Fibroblast of lung (primary cell): ENCODE measurements around the gene PRSS22.
"Not testable (repeated sequence)": the region's sequence is repeated elsewhere in the genome, so short reads cannot be mapped to it uniquely, and the experiment has no call there.

Experiments used
- CTCF ChIP-seq, 2 donors: IDR thresholded peaks in 1 of 2; conservative IDR thresholded peaks in 1 of 2; 1 replicate in 1 of 2; 2 replicates in 1 of 2; pipeline ENCODE4 v1.5.1; 2011 to 2012; ENCODE audit warnings: low read length in 2 of 2, control low read depth in 1 of 2, inconsistent platforms in 1 of 2, low read depth in 1 of 2, mild to moderate bottlenecking in 1 of 2
- EZH2 ChIP-seq: IDR thresholded peaks from 2 replicates; pipeline ENCODE4 v1.5.1; 2012; ENCODE audit warnings: low read length, control low read depth, mild to moderate bottlenecking; ENCODE audit errors: missing control alignments

DNA sequence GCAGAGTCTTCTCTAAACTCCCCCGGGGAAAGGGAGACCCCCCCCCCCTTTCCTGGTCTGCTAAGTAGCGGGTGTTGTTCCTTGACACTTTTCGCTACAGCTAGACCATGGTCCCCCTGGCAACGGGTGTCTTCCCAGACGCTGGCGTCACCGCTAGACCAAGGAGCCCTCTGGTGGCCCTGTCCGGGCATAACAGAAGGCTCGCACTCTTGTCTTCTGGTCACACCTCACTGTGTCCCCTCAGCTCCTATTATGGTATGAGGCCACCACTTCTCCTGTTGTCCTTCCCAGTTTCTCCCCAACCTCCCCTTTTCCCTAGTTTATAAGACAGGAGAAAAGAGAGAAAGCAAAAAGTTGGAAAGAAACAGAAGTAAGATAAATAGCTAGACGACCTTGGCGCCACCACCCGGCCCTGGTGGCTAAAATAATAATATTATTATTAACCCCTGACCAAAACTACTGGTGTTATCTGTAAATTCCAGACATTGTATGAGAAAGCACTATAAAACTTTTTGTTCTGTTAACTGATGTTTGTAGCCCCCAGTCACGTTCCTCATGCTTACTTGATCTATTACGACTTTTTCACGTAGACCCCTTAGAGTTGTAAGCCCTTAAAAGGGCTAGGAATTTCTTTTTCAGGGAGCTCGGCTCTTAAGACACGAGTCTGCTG, 49.2 kb upstream of the PRSS22 start:
- not testable (repeated sequence) for TF ChIP-seq EZH2
- peak; percentile 36 to 37 for TF ChIP-seq CTCF (conservative IDR thresholded peaks at IDR 0.05 in 1 of 2, IDR thresholded peaks at IDR 0.05 in 1 of 2; ENCODE audit: low read depth in 1 of 2, low read length in 2 of 2)
